HG03460 (cell line): ENCODE results near the gene ABLIM2.
A peak's percentile ranks its signal among the peaks of the same experiment; 100 is the strongest.

Experiments used
- ATAC-seq: cut with Tn5 transposase; IDR thresholded peaks from one replicate; pipeline ENCODE4 v1.9.1; 2021; ENCODE audit not compliant: unreplicated experiment

Gene ABLIM2

DNA sequence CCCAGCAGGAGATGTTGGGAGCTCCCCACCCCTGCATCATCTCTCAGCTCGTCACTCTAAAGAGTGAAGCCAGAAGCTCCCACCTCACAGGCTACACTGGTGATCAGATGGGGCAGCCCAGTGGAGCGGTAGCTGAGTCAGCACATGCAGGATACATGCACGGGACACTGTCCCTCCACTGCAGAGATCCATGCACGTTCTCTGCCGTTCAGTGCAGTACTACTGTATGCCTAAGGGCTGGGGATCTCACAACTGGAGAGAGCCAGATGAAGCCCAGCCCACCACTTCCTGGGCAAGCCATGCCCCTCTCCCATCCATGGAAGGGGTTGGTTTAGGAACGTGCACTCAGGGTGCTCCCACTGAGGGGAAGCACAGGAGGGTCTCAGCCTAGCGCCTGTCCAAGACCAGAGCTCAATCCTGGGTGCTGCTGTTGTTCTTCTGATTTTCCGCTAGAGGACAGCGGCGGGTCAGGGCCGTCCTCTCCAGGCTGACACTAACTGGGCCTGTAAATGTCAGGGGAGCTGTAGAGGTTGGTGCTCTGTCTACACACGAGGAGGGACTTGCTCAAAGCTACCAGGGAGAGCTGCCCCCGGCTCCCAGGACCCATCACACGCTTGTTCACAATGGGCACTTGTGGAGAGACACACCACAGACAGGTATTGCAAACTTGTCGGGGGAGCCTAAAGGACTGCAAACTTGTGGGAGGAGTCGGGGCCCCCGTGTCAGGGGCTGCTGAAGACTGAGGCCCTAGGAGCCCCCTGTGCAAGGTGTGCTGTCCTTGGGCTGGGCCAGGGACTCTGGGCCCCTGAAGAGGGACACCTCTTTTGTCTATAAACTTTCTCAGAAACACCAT is 18.2 kb upstream of the ABLIM2 start:
- peak; percentile 62 for ATAC-seq

DNA sequence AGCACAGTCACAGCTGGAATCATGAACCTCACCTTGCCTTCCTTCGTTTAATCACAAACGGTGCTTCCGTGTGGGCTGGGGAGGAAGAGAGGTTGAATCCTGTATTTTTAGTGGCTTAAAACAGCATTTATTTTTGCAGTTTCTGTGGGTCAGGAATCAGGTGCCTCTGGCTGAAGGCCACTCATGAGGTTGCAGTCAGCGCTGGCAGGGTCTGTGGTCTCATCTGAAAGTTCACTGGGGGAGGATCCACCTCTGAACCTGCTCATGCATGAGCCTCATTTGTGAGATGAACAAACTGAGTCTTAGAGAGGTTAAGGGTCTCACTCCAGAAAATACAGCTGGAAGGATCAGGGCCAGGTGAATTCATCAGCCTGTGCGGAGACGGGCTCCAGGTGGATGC is 17.1 kb upstream of the ABLIM2 start:
- no peak for ATAC-seq

DNA sequence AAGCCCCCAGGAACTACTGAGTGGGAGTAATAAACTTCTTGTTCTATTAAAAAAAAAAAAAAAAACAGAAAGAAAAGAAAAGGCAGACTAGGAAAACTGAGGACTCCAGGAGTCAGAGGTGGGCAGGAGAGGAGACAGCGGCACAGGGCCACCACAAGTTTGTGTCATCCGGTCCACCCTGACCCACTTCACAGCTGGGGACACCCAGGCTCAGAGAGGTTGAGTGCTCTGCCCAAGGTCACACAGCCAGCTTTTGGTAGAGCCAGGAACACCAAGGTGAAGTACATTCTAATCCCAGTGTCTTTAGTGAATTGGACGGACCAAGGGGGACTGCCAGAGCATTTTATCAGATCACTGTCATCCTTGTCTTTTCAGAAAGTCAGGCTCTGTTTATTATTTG is 16.4 kb upstream of the ABLIM2 start:
- no peak for ATAC-seq

DNA sequence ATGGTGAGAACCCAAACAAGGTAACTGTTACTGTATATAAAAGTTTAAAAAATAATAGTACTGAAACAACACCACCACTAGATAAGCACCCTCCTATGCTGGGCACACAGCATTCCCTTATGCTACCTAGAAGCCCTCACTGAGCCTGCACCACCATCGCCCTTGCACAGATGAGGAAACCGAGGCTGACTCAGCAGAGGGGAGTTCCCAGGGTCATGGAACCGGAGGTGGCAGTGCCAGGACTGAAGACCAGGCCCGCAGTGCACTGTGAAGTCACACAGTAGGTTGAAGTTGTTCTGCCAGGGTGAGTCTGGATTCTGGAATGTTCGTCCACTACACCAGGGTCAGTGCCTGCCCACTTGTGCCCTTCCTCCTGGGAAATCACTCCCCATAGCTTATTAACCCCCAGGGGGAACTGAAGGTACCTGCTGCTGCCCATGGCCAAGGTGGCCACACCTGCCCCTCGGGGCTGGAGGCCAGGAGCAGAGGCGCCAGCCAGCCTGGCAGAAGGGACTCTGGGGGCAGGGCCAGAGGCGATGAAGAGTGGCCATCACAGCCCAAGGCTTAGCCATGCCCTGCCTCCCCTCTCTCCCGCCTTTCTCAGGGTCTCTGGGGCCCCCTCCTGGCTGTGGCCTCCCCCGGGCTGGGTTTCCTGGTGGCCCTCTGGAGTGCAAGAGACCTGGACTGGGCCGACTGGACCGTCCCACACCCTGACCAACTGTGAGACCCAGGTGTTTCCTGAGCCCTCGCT is 15.1 kb upstream of the ABLIM2 start:
- ATAC-seq = no peak

DNA sequence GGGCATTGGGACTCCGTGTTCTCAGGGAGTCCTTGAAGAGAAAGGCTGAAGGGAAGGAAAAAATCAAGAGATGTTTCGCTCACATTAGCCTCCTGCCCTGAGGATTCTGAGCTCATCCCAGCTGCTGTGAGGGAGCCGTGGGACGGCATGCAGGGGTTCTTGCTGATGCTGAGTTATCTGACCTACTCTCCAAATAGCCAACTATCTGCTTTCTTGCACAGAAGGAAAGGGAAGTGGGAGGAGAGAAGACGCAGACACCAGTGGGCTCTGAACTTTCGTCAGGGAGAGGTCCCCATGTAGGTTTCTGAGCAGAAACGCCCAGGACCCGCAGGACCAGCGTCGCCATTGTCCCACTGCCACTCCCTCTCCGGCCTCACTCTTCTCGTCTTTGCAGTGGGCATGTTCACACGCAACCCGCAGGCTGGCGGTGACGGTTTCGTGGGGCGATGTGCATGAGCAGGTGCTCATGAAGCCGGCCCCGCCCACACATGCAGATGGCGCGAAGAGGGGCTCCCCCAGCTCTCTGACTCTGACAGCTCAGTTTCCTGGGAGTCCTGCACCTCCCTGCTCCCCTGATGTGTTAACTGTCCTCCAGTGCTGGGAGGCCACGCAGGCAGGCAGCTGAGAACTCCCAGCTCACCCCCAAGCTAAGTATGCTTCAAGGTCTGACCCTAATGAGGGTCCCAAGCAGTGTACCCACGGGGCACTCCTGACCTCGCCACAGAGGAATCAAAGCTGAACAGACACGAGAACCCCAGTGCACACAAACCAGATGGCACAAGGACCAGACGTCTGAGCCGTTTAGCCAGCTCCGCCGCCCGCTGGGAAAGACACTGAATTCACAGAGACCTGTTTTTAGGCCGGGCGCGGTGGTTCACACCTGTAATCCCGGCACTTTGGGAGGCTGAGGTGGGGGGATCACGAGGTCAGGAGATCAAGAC is 13.6 kb upstream of the ABLIM2 start:
- ATAC-seq = peak; percentile 74

DNA sequence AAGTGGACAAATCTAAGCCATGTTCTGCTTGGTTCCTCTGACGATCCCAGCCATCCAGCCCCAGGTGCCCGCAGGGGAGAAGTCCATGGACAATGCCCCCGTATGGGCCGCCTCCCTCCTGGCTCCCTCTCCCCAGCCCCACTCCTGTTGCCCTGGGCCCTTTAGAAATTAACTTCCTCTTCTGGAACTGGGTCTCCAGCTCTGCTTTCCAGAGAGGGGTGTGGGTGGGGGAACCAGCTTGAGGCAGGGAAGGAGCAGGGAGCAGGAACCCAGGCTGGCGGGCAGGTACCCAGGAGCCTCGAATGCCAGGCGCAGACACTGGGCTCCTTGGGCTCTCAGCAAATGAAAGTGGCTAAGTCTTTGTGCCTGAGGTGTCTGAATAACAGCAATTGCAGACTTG is 12.7 kb upstream of the ABLIM2 start:
- ATAC-seq = no peak

DNA sequence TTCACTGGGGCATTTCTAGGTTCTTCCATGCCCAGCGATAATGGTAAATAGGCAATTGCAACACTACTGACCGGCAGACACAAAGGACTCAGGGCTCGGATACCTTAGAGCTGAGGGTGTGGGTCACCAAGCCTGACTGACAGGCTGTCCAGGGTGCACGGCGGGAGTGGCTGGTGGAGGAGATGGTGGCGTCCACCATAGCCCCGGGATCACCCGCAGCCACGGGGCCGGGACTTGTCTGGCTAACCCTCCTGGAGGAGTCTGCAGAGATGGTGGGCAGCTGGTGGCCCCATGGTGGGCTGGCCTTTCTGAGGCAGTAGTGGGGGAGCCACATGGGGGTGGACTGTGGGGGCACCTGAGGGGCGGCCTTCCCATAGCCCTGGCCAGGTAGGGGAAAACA is 11.7 kb upstream of the ABLIM2 start:
- ATAC-seq = no peak

DNA sequence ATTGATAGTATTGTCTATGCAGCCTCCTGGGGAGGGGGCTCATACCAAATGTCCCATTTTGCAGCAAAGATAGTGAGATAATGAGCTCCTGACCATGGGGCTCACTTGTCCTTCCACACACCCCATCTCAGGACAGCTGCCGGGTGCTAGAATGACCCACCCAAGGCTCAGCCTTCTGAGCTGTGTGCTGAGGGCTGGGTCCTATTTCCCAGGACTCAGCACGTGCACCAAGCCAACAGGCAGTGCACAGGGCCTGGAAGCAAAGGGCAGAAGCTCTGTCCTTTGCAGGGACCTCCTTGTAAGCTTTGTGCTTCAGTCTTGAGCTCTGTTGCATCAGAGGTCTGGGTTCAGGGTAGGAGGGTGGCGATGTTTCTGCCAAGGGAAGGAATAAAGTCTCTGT is 11.2 kb upstream of the ABLIM2 start:
- ATAC-seq = no peak

DNA sequence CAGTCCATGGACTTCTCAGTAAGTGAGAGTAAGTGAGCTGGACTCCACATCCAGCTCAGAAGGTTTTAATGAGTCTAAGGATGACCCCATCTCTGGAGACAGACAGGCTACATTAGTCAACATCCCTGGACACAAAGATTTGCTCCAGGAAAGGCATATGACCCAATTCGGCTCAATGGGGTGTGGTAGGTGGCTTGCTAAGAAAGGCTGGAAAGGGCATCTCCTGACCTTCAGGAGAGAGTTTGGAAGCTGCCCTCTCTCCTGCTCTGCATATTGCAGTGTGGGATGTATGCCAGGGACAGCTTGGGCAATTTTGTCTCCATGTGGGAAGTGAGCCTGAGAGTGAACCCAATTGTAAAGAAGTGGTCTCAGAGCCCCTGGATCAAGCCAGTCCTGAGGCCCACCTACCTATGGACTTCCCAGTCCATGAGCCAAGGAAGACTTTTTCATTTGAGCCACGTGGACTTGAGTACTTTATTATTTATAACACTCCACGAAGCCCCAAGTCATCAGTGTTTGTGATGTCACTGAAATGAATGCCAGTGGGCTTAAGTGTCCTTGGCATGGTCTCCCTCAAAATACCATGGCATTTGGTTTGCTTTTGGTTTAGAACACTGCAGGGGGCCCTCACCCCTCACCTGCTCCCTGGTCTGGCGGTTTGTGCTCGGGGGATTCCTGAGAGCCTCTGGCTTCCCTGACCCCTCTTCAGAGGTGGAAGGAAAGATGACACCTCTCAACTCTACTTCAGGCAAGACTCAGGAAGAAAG is 10.4 kb upstream of the ABLIM2 start:
- ATAC-seq = no peak

DNA sequence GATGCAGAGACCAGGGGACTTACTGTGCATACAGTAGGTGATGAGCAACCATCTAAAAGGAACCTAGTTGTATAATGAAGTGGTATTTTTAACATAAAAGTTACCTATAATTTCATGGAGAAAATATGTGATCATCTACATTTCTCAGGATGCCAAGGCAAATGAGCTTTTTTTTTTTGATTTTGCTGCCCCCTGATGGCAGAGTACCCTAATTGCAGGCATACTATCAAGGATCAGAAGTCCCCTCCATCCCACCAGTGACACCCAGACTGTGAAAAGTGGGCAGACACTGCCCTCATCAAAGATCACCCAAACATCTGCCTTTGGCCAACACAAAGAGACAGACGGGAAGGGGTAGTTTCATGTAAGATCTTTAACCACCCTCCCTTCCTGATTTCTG is 9.6 kb upstream of the ABLIM2 start:
- no peak for ATAC-seq

DNA sequence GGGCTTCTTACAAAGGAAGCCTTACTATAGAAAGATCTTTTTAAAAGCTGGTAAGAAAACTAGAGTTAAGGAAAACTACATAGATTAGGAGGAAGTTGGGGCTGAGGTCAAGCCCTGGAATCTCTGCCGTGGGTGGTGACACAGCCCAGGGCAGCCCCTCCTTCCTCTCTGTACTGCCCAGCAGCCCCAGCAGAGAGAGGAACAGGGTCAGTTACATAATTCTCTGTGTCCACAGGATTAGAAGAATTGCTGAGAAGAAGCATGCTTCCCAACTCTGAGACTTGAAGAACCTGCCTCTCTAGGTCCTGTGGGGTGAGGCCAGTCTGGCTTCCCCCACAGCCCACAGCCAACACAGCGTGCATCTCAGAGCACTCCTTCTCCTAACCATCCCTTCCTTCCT is 9.2 kb upstream of the ABLIM2 start:
- ATAC-seq = no peak

DNA sequence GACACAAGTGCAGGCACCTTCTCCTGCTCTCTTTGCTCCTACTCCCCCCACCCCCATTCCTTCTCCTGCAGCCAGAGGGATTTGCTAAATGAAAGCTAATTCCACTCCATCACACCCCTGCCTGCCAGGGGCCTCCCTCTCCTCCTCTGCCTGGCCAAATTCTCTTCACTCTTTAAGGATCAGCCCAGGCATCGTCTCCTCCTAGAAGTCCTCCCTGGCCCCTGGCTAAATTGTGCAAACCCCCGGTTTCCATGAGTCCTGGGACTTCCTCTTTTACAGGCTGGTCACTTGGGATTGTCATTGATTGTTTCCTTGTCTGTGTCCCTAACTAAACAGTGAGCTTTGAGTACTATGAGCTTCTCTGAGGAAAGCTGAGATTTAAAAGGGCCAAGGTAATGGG is 8.7 kb upstream of the ABLIM2 start:
- ATAC-seq = no peak

DNA sequence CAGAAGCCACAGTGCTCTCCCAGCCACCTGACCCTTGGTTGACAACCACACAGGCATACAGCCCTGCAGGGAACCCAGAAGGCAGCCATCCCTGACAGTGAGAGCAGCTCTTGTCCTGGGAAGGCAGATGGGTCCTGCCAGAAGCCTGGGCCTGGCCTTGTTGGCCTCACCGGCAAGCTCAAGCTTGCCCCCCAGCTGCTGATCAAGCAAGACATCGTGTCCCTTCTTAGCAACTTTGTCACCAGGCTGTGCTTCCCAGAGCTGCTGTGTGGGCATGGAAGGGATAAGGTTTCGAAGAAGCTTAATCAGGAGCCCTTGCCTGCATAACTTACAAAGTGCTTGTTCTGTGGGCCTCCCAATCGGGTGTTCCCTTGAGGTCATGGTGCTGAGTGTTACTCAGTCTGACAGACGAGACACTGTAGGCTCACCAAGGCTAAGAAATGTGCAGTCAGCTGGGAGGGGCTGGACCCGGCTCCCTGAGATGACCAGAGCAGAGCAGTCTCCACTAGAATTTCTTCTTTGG is 6.8 kb upstream of the ABLIM2 start:
- no peak for ATAC-seq

DNA sequence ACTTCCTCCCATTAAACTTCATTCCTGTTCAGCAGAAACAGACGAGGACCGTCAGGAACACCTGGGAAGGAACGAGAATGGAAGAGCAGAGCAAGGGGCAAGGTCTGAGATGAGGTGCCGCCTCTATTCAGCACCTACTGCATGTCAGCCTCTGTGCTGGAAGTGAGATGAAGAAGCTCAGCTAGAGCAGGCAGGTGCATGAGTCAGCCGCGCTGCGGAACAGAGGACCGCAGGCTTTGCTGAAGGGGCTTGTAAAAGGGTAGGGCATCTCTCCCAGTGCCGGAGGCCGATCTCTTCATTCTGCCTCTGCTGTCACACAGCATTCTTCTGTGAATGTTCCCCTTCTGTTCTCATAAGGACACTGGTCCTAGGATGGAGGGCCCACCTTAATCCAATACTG is 6.1 kb upstream of the ABLIM2 start:
- no peak for ATAC-seq

DNA sequence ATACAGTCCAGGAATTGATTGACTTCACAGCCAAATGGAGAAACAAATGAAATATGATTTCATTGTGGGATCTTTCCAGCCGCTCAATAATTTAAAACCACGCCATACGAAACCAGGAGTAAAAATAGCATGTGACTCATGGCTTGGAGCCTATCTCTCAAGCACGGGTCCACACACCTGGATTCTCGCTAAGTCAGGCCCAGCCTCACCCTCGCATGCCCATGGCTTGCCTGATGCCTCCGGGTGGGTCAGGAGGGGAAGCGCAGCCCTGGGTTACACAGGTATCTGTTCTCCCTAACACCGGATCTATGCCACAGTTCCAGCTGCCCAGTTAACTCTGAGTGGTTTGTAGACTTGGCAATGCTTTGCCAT is 5.6 kb upstream of the ABLIM2 start:
- ATAC-seq = no peak

DNA sequence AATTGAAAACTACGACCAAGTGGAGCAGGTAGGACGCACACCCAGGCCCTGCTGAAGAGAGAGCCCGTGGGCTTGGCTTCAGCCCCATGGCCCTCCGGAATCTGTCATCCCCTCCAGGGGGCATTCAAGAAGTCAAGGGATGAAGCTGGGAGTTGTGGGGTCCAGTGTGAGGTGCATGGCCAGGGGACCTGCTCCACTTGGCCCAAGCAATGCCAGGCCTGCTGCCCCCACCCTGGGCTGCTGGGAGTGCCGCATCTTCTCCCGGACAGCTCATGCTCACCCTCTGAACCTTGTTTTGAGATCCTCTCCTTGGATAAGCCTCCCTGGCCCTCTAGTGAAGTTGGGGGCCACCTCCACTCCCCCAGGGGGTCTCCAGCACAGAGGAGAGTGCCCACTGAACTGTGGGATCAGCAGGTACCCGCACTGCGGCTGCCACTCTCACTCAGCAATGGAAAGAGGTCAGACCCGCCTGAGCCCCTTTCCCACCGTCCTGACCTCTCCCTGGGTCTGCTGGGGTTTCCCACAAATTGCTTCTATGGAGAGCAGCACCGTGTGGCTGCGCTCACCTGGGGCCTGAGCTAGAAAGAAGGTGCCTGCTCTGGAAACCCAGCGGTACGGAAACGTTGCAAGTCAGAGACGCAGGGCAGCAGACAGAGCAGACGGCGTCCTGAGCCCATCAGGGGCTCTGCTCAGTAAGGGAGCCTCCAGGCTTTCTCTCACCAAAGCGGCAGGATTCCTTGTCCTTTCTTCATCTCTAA is 5.0 kb upstream of the ABLIM2 start:
- ATAC-seq = no peak

DNA sequence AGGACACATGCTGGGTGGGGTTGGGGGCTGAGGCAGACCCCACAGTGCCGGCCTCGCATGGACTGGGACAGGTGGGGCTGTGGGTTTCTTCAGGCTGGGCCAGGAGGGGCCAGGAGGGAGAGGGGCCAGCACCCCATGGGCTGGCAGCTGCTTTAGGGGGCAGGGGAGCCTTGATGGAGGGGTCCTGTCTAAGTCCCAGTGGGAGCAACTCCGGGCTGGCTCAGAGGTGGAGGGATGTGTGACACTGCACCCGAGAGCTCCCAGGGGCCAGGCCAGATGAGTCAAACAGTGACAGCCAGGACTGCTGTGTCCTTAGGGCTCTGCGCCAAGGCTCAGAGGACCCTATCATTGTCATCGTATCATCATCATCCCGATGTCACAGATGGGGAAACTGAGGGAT is 4.4 kb upstream of the ABLIM2 start:
- ATAC-seq = no peak

DNA sequence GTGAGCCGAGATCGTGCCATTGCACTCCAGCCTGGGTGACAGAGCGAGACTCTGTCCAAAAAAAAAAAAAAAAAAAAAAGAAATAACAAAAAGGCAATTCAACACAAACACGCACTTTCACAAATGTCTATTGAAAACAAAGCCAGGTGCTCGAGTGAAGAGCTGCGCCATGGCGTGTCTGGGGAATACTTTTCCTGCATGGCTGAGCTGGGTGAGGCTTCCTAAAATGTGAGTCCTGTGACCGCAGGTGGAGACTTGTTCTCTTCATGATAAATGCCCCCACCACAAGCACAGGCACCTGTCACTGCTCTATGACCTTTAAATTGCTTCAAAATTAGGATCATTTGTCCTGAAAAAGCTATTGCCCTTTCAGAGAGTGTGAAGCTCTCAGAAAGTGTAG is 4.0 kb upstream of the ABLIM2 start:
- no peak for ATAC-seq

DNA sequence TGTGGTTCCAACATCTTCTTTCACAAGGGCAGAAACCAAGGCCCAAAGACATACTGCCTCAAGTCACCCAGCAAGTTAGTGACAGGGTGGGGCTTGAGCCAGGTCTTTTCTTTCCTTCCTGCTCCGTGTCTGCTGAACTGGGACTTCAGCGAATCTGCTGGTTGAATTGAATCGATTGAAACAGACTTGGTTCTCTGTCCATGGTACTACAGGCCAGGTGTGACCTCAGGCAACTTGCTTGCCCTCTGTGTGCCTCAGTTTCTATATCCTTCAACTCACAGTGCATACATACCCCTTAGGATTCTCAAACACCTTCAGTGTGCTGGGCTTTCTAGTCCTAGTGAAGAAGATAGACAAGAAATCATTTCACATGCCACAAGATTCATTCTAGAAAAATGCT is 2.0 kb upstream of the ABLIM2 start:
- ATAC-seq = no peak

DNA sequence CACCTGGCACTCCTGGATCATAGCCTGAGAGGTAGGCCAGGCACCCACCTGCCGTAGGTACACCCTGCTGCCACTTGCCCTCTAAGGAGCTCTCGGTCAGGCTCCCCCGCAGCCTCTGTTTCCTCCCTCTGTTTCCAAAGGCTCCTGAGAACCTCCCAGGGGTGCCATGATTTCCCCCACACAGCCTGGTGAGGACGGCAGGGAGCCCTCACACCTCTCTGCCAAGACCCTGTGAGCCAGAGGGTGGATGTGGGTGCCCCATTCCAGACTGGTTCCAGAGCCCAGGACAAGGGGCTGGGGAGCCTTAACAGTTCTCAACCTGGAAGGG is 1.6 kb upstream of the ABLIM2 start:
- no peak for ATAC-seq
